Aorta (tissue), 5 donors: ENCODE data around the gene EIF3C. TPM values are rescaled to one million over a fixed set of nuclear protein-coding genes. Genes with fewer than 3 reads are reported as not detected.
"Not testable (repeated sequence)": the region's sequence is repeated elsewhere in the genome, so short reads cannot be mapped to it uniquely, and the experiment has no call there.

ENCODE experiments used
- ATAC-seq: fragments of 200-7000 bp; cut with Tn5 transposase; one replicate; pipeline ENCODE4 v1.9.1; 2022; ENCODE audit warnings: moderate library complexity; ENCODE audit not compliant: low FRiP score
- DNase-seq, 2 donors: peaks; one replicate each; pipeline ENCODE4 v3.0.0-alpha.2; 2020
- H3K27ac ChIP-seq, 2 donors: one replicate each; pipeline ENCODE4 v1.5.1; 2013; ENCODE audit warnings: low read length in 2 of 2, mild to moderate bottlenecking in 2 of 2, moderate library complexity in 2 of 2, control low read depth in 1 of 2, inconsistent platforms in 1 of 2, low read depth in 1 of 2
- H3K27me3 ChIP-seq, 2 donors: one replicate each; pipeline ENCODE4 v1.6.1; 2013; ENCODE audit warnings: control low read depth in 1 of 2, low read length in 1 of 2, mild to moderate bottlenecking in 1 of 2, moderate library complexity in 1 of 2; ENCODE audit not compliant: insufficient read depth in 2 of 2, control insufficient read depth in 1 of 2
- H3K36me3 ChIP-seq, 2 donors: one replicate each; pipeline ENCODE4 v1.6.1; 2013; ENCODE audit warnings: control low read depth in 1 of 2, low read length in 1 of 2, mild to moderate bottlenecking in 1 of 2; ENCODE audit not compliant: insufficient read depth in 2 of 2, control insufficient read depth in 1 of 2
- H3K4me1 ChIP-seq, 2 donors: one replicate each; pipeline ENCODE4 v1.6.1; 2013; ENCODE audit warnings: low read length in 2 of 2, control low read depth in 1 of 2, mild to moderate bottlenecking in 1 of 2, moderate library complexity in 1 of 2; ENCODE audit not compliant: insufficient read depth in 2 of 2, control insufficient read depth in 1 of 2
- H3K4me3 ChIP-seq, 2 donors: one replicate each; pipeline ENCODE4 v1.5.1; 2013; ENCODE audit warnings: low read length in 2 of 2, control low read depth in 1 of 2, mild to moderate bottlenecking in 1 of 2
- H3K9me3 ChIP-seq: one replicate; pipeline ENCODE4 v1.6.1; 2013; ENCODE audit warnings: mild to moderate bottlenecking, low read length; ENCODE audit not compliant: control insufficient read depth
- WGBS, 2 donors: extraction: QIAGEN DNeasy Blood & Tissue Kit; methylation state at CpG; one replicate each; pipeline ENCODE4 v1.1.7; 2013; 5-methylcytosine and 5-hydroxymethylcytosine counted together
- intact Hi-C, 2 donors: fragments of 100-400 bp; cut with DNase I; formaldehyde crosslinking; loops; one replicate each; pipeline versions ENCODE4 v1.14.2 to v1.15.0; 2022
- polyA plus RNA-seq, 2 donors: library from polyadenylated mRNA; stranded (reverse); fragments of 200-250 nt; gene quantifications; one replicate each; pipeline ENCODE4 v1.2.3, GENCODE V29; 2013
- total RNA-seq, 2 donors: library from RNA; stranded (reverse); fragmentation: NEBNext Ultra II Directional; extraction: Animal tissue kit (Norgen Biotek cat#: 25700); gene quantifications; one replicate each; pipeline ENCODE4 v1.2.1, GENCODE V29; 2021
- donor health status: healthy with polysubstance abuse.
- donor health status: Bipolar disorder and iron deficiency.
- donor health status: DM: no; HTN: no; CAD: no.
- donor health status: DM: no; HTN: no; CAD: no.
- donor health status: DM: yes; HTN: yes; CAD: no.

EIF3C gene
- total and polyA plus RNA-seq, 4 donors = 246 to 547 (median 356) TPM

- ATAC-seq, intact Hi-C loops, H3K9me3 ChIP-seq: not testable (repeated sequence)
Observed at GRCh38 chr16:28739787-28740186, 28.5 kb downstream of the EIF3C start.

GRCh38 chr16:28740631-28741030, 29.4 kb downstream of the EIF3C start:
- WGBS, 2 donors = 0 to 1% methylated on average over 5 to 20 of the region's 27 CpGs

More at GRCh38 chr16:28739787-28740186, 28.5 kb downstream of the EIF3C start:
- not testable (repeated sequence) for DNase-seq, H3K4me1 ChIP-seq, H3K4me3 ChIP-seq, H3K36me3 ChIP-seq, H3K27ac ChIP-seq, H3K27me3 ChIP-seq
- WGBS, 2 donors = 10 to 24% methylated on average over 2 to 6 of the region's 9 CpGs

DNA sequence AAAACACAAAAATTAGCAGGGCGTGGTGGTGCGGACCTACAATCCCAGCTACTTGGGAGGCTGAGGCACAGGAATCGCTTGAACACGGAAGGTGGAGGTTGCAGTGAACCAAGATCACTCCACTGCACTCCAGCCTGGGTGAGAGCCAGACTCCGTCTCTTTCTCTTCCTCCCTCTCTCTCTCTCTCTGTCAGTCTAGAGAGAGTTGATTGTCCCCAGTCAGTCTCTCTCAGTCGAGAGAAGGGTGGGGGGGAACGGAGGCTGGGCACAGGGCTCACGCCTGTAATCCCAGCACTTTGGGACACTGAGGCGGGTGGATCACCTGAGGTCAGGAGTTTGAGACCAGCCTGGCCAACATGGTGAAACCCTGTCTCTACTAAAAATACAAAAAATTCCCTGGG, 30.0 kb downstream of the EIF3C start:
- H3K9me3 ChIP-seq, DNase-seq, H3K4me3 ChIP-seq, ATAC-seq, H3K36me3 ChIP-seq, H3K4me1 ChIP-seq, intact Hi-C loops, H3K27ac ChIP-seq, H3K27me3 ChIP-seq: not testable (repeated sequence)
- WGBS, 2 donors = 77% methylated on average over 6 of the region's 9 CpGs; no CpG with 5 or more reads in 1 of the 2 donors

More at GRCh38 chr16:28740631-28741030, 29.4 kb downstream of the EIF3C start:
- H3K4me1 ChIP-seq, H3K27me3 ChIP-seq, ATAC-seq, H3K27ac ChIP-seq, H3K4me3 ChIP-seq, intact Hi-C loops, H3K36me3 ChIP-seq, H3K9me3 ChIP-seq: not testable (repeated sequence)
- DNase-seq = peak in 1 of 2 donors; percentile 33

DNA sequence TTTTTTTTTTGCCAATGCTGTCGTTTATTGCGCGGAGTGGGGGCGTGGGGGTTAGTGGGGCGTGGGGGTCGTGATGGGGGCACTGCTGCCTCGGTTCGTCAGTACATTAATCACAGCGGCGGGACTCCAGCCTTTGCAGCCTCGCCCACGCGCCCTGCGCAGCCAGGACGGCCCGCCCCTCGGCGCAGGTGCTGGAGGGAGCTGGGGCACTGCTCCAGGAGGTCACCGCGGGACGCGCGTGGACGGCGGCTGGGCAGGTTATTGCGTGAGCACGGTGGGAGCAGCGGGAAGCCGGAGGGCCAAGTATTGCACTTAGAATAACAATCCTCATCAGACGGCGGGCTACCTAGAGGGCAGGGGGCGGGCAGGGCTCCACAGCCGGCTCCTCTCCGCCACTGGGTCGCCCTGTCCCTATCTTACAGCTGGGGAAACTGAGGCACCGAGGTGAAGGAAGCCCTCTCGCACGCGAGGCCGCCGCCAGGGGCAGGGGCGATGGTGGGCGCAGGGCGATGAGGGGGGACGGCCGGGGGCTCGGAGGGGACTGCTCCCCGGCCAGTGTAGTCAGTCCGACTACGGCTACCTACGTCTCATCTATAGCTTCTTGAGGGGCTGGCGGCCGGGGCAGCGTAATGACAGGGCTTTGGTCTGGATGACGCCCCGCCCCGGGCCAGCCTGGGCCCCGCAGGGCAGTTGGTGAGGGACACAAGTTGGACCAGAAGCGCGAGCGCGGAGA, 35.5 kb downstream of the EIF3C start:
- intact Hi-C loops, DNase-seq, H3K9me3 ChIP-seq, H3K27ac ChIP-seq, H3K4me3 ChIP-seq, H3K27me3 ChIP-seq, H3K36me3 ChIP-seq, ATAC-seq, H3K4me1 ChIP-seq: not testable (repeated sequence)
- 10 to 24% methylated on average over 2 to 29 of the region's 62 CpGs for WGBS, 2 donors

GRCh38 chr16:28749997-28750465, 38.8 kb downstream of the EIF3C start:
- intact Hi-C loops, H3K4me1 ChIP-seq, H3K27me3 ChIP-seq, H3K36me3 ChIP-seq, H3K27ac ChIP-seq, H3K9me3 ChIP-seq, H3K4me3 ChIP-seq: not testable (repeated sequence)
- ATAC-seq = peak; percentile 96
- 14 to 69% methylated on average over 3 to 22 of the region's 33 CpGs for WGBS, 2 donors
- DNase-seq = peak; percentile 48 to 73

- H3K27ac ChIP-seq, H3K27me3 ChIP-seq, H3K4me3 ChIP-seq, H3K36me3 ChIP-seq, H3K9me3 ChIP-seq, DNase-seq, H3K4me1 ChIP-seq, intact Hi-C loops: not testable (repeated sequence)
- no CpG with 5 or more reads among the region's 48 CpGs for WGBS, 2 donors
- peak; percentile 67 for ATAC-seq
Observed at GRCh38 chr16:28750469-28751067, 39.3 kb downstream of the EIF3C start.

- H3K4me1 ChIP-seq, H3K9me3 ChIP-seq, H3K36me3 ChIP-seq, intact Hi-C loops, H3K4me3 ChIP-seq, H3K27ac ChIP-seq, DNase-seq, ATAC-seq, H3K27me3 ChIP-seq: not testable (repeated sequence)
- no CpG with 5 or more reads among the region's 5 CpGs for WGBS, 2 donors
Observed at GRCh38 chr16:28751487-28751886, 40.2 kb downstream of the EIF3C start, which contains the start of gene NPIPB9. Gene NPIPB9, plus strand, starts transcription at chr16:28751787.

GRCh38 chr16:28781697-28782096, 70.4 kb downstream of the EIF3C start:
- DNase-seq, H3K4me1 ChIP-seq, H3K9me3 ChIP-seq, H3K27me3 ChIP-seq, H3K36me3 ChIP-seq, H3K4me3 ChIP-seq, ATAC-seq, H3K27ac ChIP-seq, intact Hi-C loops: not testable (repeated sequence)
- WGBS, 2 donors = no CpG with 5 or more reads among the region's 6 CpGs

- H3K36me3 ChIP-seq, H3K4me1 ChIP-seq, DNase-seq, H3K27ac ChIP-seq, H3K27me3 ChIP-seq, ATAC-seq, H3K9me3 ChIP-seq, intact Hi-C loops, H3K4me3 ChIP-seq: not testable (repeated sequence)
- WGBS, 2 donors = no CpG with 5 or more reads among the region's 4 CpGs
Observed at GRCh38 chr16:28782357-28782756, 71.1 kb downstream of the EIF3C start.
